B cell (primary cell): ENCODE results near the gene POU5F1. TPM values are rescaled to one million over a fixed set of nuclear protein-coding genes. Genes with fewer than 3 reads are reported as not detected.

Experiments used
- ATAC-seq: fragments of 200-7000 bp; cut with Tn5 transposase; one replicate; pipeline ENCODE4 v1.10.0; 2021; ENCODE audit warnings: low read depth, mild to moderate bottlenecking, moderate number of reproducible peaks, moderate library complexity
- CTCF ChIA-PET: fragments of 350-600 bp; sonication (Branson Sonifier 250); formaldehyde crosslinking; loops from one replicate; lab custom pipeline; 2021; ENCODE audit warnings: antibody characterized with exemption, inconsistent platforms; lab: Charles Lee
- POLR2A ChIA-PET: fragments of 350-600 bp; sonication (Branson Sonifier 250); formaldehyde crosslinking; loops from one replicate; lab custom pipeline; 2021; ENCODE audit warnings: antibody characterized with exemption; lab: Charles Lee
- DNase-seq: peaks from one replicate; pipeline ENCODE4 v3.0.0; 2013
- H2AFZ ChIP-seq: 2 replicates; pipeline ENCODE4 v1.6.1; 2012; ENCODE audit warnings: mild to moderate bottlenecking, low read depth, low read length; ENCODE audit not compliant: insufficient read depth, poor library complexity, severe bottlenecking
- H3K27ac ChIP-seq, 2 donors: 1 replicate in 1 of 2; 2 replicates in 1 of 2; pipeline ENCODE4 v1.5.1; 2012 to 2013; ENCODE audit warnings: low read length in 2 of 2, mild to moderate bottlenecking in 2 of 2, moderate library complexity in 1 of 2
- H3K27me3 ChIP-seq, 4 experiments: fragments of 200-600 bp in 1 of 4; sonication (generic) in 1 of 4; replicated peaks in 1 of 4; 1 replicate in 2 of 4; 2 replicates in 2 of 4; pipeline versions ENCODE4 v1.6.1 to v1.7.0; 2013 to 2016; ENCODE audit warnings: low read length in 3 of 4, mild to moderate bottlenecking in 2 of 4, mixed read lengths in 1 of 4, moderate library complexity in 1 of 4; ENCODE audit not compliant: insufficient read depth in 4 of 4, control insufficient read depth in 3 of 4; ENCODE audit errors: control extremely low read depth in 1 of 4
- H3K36me3 ChIP-seq, 2 experiments: replicated peaks in 1 of 2; 1 replicate in 1 of 2; 2 replicates in 1 of 2; pipeline versions ENCODE4 v1.6.1 to v1.7.1; 2013; ENCODE audit warnings: low read length in 1 of 2; ENCODE audit not compliant: insufficient read depth in 2 of 2, control insufficient read depth in 1 of 2; ENCODE audit errors: control extremely low read depth in 1 of 2, extremely low read depth in 1 of 2
- H3K4me1 ChIP-seq, 2 donors: fragments of 200-600 bp in 1 of 2; sonication (generic) in 1 of 2; 1 replicate in 1 of 2; 2 replicates in 1 of 2; pipeline versions ENCODE4 v1.5.1 to v1.6.1; 2013 to 2017; ENCODE audit warnings: low read length in 2 of 2; ENCODE audit not compliant: control insufficient read depth in 2 of 2, insufficient read depth in 2 of 2
- H3K4me2 ChIP-seq: replicated peaks from 2 replicates; pipeline ENCODE3; 2012; ENCODE audit warnings: mild to moderate bottlenecking, low read depth, low read length; ENCODE audit not compliant: poor library complexity, severe bottlenecking
- H3K4me3 ChIP-seq, 5 experiments: fragments of 200-600 bp in 1 of 5; sonication (generic) in 1 of 5; 1 replicate in 3 of 5; 2 replicates in 2 of 5; pipeline versions ENCODE4 v1.5.1 to v1.7.0; 2011 to 2016; ENCODE audit warnings: low read length in 4 of 5, mild to moderate bottlenecking in 4 of 5, low read depth in 2 of 5, control low read depth in 1 of 5, moderate library complexity in 1 of 5; ENCODE audit not compliant: insufficient read depth in 1 of 5; ENCODE audit errors: control extremely low read depth in 1 of 5, extremely low read depth in 1 of 5
- H3K79me2 ChIP-seq: fragments of 200-600 bp; sonication (generic); one replicate; pipeline ENCODE4 v1.6.0; 2016; ENCODE audit warnings: low read length; ENCODE audit not compliant: control insufficient read depth, insufficient read depth
- H3K9ac ChIP-seq: fragments of 200-600 bp; sonication (generic); 2 replicates; pipeline ENCODE4 v1.6.1; 2017; ENCODE audit warnings: mild to moderate bottlenecking, low read length, moderate library complexity
- H3K9me3 ChIP-seq, 3 donors: one replicate each; pipeline versions ENCODE4 v1.6.1 to v1.7.1; 2013; ENCODE audit warnings: low read length in 2 of 3; ENCODE audit not compliant: control insufficient read depth in 2 of 3, insufficient read depth in 1 of 3; ENCODE audit errors: control extremely low read depth in 1 of 3
- H4K20me1 ChIP-seq: 2 replicates; pipeline ENCODE4 v1.6.0; 2012; ENCODE audit warnings: mild to moderate bottlenecking, low read length; ENCODE audit not compliant: insufficient read depth, control insufficient read depth, poor library complexity, severe bottlenecking
- H3K27ac Mint-ChIP-seq: one replicate; pipeline ENCODE4 v1.8.0; 2021; ENCODE audit warnings: mixed read lengths
- H3K27me3 Mint-ChIP-seq: one replicate; pipeline ENCODE4 v1.8.0; 2021; ENCODE audit warnings: mixed read lengths
- H3K4me1 Mint-ChIP-seq: one replicate; pipeline ENCODE4 v1.8.0; 2021; ENCODE audit warnings: mixed read lengths
- H3K4me3 Mint-ChIP-seq: one replicate; pipeline ENCODE4 v1.8.0; 2021; ENCODE audit warnings: mixed read lengths
- H3K9me3 Mint-ChIP-seq: one replicate; pipeline ENCODE4 v1.8.0; 2022; ENCODE audit warnings: mixed read lengths; ENCODE audit not compliant: insufficient read depth
- CTCF ChIP-seq: fragments of 200-600 bp; IDR thresholded peaks from one replicate; pipeline ENCODE4 v1.8.0; 2022; ENCODE audit warnings: antibody characterized with exemption, mild to moderate bottlenecking
- EZH2 ChIP-seq: IDR thresholded peaks from 2 replicates; pipeline ENCODE4 v1.6.1; 2012; ENCODE audit warnings: borderline replicate concordance, low read depth, mild to moderate bottlenecking, moderate library complexity, low read length; ENCODE audit not compliant: insufficient read depth, poor library complexity, severe bottlenecking
- WGBS: methylation state at CpG from one replicate; pipeline ENCODE4 v1.1.5; 2013; ENCODE audit warnings: missing lambda C conversion rate; ENCODE audit not compliant: insufficient coverage; 5-methylcytosine and 5-hydroxymethylcytosine counted together
- intact Hi-C: fragments of 100-400 bp; cut with micrococcal nuclease; formaldehyde crosslinking; loops from one replicate; pipeline ENCODE4 v1.10.0; 2022
- polyA plus RNA-seq: library from polyadenylated mRNA; depleted of rRNA; stranded (reverse); fragments of >200 nt; gene quantifications from 2 replicates; pipeline ENCODE4 v1.2.3, GENCODE V29; 2012
- total RNA-seq, 2 donors: library from RNA; stranded (reverse); fragments of 120-200 nt in 1 of 2; gene quantifications; 1 replicate in 1 of 2; 2 replicates in 1 of 2; pipeline versions ENCODE4 v1.2.3 to v1.2.4, GENCODE V29; 2013 to 2022

Gene POU5F1
- total and polyA plus RNA-seq, 2 donors (not counting 1 experiment from before 2014, with no cell fraction given) = 0.76 to 0.88 TPM

GRCh38 chr6:31128093-31128676 lies 42.3 kb downstream of the POU5F1 start:
- H3K27me3 ChIP-seq = peaks cover 0 to 7% (median under 1%) of the 10 kb centered on the region in 4 experiments
- no peak overlapping the region for H3K4me2 ChIP-seq
- H3K9me3 Mint-ChIP-seq = no peaks in the 10 kb centered on the region
- DNase-seq (peak; percentile 79), ATAC-seq (peak; percentile 75)
- H3K4me3 Mint-ChIP-seq = no peak overlapping the region
- POLR2A ChIA-PET = interaction anchor here (1.3 kb wide), 1 partner anchor 9 kb away, joined by 3 read pairs; no protein-coding TSS in a partner anchor
- intact Hi-C loops = no loop called here
- H4K20me1 ChIP-seq = no peaks in the 10 kb centered on the region
- no peaks in the 10 kb centered on the region for H3K79me2 ChIP-seq
- no peaks in the 10 kb centered on the region for H3K9me3 ChIP-seq
- H3K27me3 Mint-ChIP-seq = peaks cover 19% of the 10 kb centered on the region
- H2AFZ ChIP-seq = no peak overlapping the region
- peaks cover 4% of the 10 kb centered on the region for H3K4me1 Mint-ChIP-seq
- no peaks in the 10 kb centered on the region for H3K36me3 ChIP-seq
- peaks cover 0 to 3% of the 10 kb centered on the region in 2 donors for H3K4me1 ChIP-seq
- CTCF ChIA-PET = interaction anchor here (0.7 to 4.0 kb wide), 12 partner anchors 8 to 251 kb away, joined by 3 to 26 read pairs (median 4); no protein-coding TSS in a partner anchor
- H3K4me3 ChIP-seq = no peak overlapping the region
- WGBS = 15% methylated on average over 4 of the region's 8 CpGs
- H3K9ac ChIP-seq = no peak overlapping the region
- no peak overlapping the region for H3K27ac ChIP-seq
- TF ChIP-seq EZH2 = no peak
- peak; percentile 91 for TF ChIP-seq CTCF
- H3K27ac Mint-ChIP-seq = no peak overlapping the region

GRCh38 chr6:31126396-31127175 lies 43.9 kb downstream of the POU5F1 start:
- Mint-ChIP-seq H3K4me1 (peaks cover 4% of the 10 kb centered on the region), H3K27me3 (peaks cover 24% of the 10 kb centered on the region), H3K9me3 (no peaks in the 10 kb centered on the region), H3K27ac (no peak overlapping the region), H3K4me3 (no peak overlapping the region)
- H2AFZ ChIP-seq = no peak overlapping the region
- H4K20me1 ChIP-seq = no peaks in the 10 kb centered on the region
- TF ChIP-seq CTCF (no peak), EZH2 (no peak)
- intact Hi-C loops = no loop called here
- DNase-seq (no peak), ATAC-seq (no peak)
- ChIA-PET POLR2A (interaction anchor here (0.6 kb wide), 1 partner anchor 258 kb away, joined by 3 read pairs; no protein-coding TSS in a partner anchor), CTCF (interaction anchor here (1.0 to 2.2 kb wide), 12 partner anchors 10 to 316 kb away, joined by 3 to 9 read pairs (median 4); partner anchors contain the start of genes C6orf15 and VARS2)
- H3K4me3 ChIP-seq = no peak overlapping the region
- H3K27ac ChIP-seq = no peak overlapping the region
- H3K4me1 ChIP-seq = peaks cover 0 to 3% of the 10 kb centered on the region in 2 donors
- peaks cover 0 to 7% (median 2%) of the 10 kb centered on the region in 4 experiments for H3K27me3 ChIP-seq
- no peak overlapping the region for H3K4me2 ChIP-seq
- no peaks in the 10 kb centered on the region for H3K79me2 ChIP-seq
- H3K9me3 ChIP-seq = no peaks in the 10 kb centered on the region
- H3K36me3 ChIP-seq = no peaks in the 10 kb centered on the region
- H3K9ac ChIP-seq = no peak overlapping the region
- 88% methylated on average over 14 of the region's 16 CpGs for WGBS
